GM20000 (cell line): ENCODE data around the gene FLYWCH1.
"Not testable (repeated sequence)": the region's sequence is repeated elsewhere in the genome, so short reads cannot be mapped to it uniquely, and the experiment has no call there.

Experiments used
- DNase-seq: peaks from one replicate; pipeline ENCODE4 v3.0.0; 2012; ENCODE audit warnings: low spot score
- CTCF ChIP-seq: IDR thresholded peaks from 2 replicates; pipeline ENCODE4 v1.5.1; 2012; ENCODE audit warnings: mild to moderate bottlenecking, control low read depth; ENCODE audit errors: extremely low read depth, missing control alignments

The FLYWCH1 gene

GRCh38 chr16:2937170-2937569 lies 25.4 kb downstream of the FLYWCH1 start:
- no peak for TF ChIP-seq CTCF
- DNase-seq, result no peak

GRCh38 chr16:2938206-2938605 lies 26.5 kb downstream of the FLYWCH1 start:
- no peak for DNase-seq
- TF ChIP-seq CTCF, result no peak

- TF ChIP-seq CTCF, result no peak
- DNase-seq, result no peak
These were observed 28.2 kb downstream of the FLYWCH1 start for GRCh38 chr16:2939968-2940367.

GRCh38 chr16:2942045-2942444 lies 30.3 kb downstream of the FLYWCH1 start:
- DNase-seq, result no peak
- no peak for TF ChIP-seq CTCF

- DNase-seq, result not testable (repeated sequence)
These were observed 32.0 kb downstream of the FLYWCH1 start for GRCh38 chr16:2943716-2944115.

GRCh38 chr16:2946649-2947048 lies 34.9 kb downstream of the FLYWCH1 start:
- TF ChIP-seq CTCF, result no peak
- DNase-seq, result no peak

- no peak for TF ChIP-seq CTCF
- no peak for DNase-seq
These were observed 37.3 kb downstream of the FLYWCH1 start for GRCh38 chr16:2948807-2949704.
